Skeletal muscle cell (primary cell): ENCODE measurements around the gene HUS1.
"Not testable (repeated sequence)": the region's sequence is repeated elsewhere in the genome, so short reads cannot be mapped to it uniquely, and the experiment has no call there.

Source experiments
- DNase-seq: peaks from one replicate; pipeline ENCODE4 v3.0.0-alpha.2; 2010; ENCODE audit warnings: low read depth
- H3K4me3 ChIP-seq: 2 replicates; pipeline ENCODE4 v1.5.1; 2011; ENCODE audit warnings: low read depth, mild to moderate bottlenecking, control low read depth, low read length, moderate library complexity

HUS1 gene

DNA sequence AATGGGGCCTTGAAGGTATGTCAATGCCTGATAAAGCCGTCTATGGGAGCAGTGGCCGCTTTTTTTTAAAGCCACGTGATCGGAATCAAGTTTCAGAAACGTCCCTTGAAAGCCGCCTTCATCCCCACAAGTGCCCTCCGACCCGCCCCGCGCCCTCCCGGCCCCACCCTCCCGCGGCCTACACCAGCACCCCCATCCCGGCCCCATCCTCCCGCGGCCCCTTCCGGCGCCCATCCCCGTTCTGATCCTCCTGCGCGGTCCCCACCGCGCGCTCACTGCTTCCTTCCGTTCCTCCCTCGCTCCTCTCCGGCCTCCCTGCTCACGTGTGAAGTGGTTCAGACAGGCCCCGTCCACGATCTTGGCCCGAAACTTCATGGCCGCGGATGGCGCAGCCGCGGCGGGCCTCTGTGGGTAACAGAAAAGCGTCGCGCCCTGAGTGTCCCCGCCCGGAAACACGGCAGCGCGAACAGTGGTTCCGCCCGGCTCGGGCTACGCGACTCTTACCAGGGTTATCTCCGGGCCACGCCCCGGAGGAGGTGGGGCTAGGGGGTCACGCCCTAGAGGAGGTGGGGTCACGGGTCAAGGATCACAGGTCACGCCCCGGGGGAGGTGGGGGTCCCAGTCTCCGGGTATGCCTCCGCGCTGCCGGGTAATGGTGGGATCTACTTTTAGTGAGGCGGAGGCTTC lies at the start of gene HUS1:
Gene HUS1 (minus strand): TSS at position 471 of the 687 bp plus-strand sequence. CDS start 96 bp downstream, at position 375.
- DNase-seq = peak; percentile 43
- peak within 1 kb of the TSS; percentile 61 for H3K4me3 ChIP-seq

DNA sequence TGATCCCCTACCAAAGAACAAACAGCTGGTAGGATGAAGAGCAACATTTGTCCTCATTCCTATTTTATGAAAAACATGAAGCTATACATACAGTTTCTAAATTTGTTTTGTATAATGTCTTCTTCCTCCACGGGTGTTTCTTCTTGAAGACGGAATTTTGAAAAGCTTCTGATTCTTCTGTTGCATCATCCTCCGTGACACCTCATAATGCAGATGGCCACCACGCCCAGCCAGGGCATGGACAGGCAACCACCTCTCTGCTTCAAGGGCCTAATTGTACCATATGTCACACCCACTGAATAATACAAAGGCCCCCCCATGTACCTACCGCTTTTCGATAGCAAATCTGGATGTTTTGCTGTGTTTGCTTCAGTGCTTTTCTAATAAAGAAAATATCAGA lies 49.5 kb upstream of the HUS1 start, which contains the start of gene SUN3:
Gene SUN3 (minus strand): TSS at position 170 of the 400 bp plus-strand sequence. CDS start 169 bp downstream, at position 1.
- DNase-seq = no peak
- no peak within 1 kb of the TSS for H3K4me3 ChIP-seq

DNA sequence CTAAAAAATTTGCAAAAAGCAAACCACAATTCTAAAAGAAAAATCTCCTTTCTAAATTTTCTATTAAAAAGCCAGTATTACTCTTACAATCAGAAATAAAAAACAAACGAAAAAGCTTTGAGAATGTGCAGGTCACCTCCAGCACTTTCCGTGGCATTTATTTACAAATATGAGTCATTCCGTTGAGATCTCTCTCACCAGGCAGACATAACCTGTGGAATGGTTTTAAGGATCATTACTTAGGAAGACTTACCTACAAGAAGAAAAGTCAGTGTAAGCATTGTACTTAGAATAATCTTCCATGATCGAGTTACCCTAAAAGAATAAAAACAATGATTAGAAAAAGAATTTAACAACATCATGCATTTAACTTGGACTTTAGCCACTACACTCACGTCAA lies 46.2 kb upstream of the HUS1 start:
- no peak for DNase-seq
- H3K4me3 ChIP-seq = no peak overlapping the region

GRCh38 chr7:48017674-48018073 lies 38.3 kb upstream of the HUS1 start:
- H3K4me3 ChIP-seq = no peak overlapping the region
- DNase-seq = no peak

DNA sequence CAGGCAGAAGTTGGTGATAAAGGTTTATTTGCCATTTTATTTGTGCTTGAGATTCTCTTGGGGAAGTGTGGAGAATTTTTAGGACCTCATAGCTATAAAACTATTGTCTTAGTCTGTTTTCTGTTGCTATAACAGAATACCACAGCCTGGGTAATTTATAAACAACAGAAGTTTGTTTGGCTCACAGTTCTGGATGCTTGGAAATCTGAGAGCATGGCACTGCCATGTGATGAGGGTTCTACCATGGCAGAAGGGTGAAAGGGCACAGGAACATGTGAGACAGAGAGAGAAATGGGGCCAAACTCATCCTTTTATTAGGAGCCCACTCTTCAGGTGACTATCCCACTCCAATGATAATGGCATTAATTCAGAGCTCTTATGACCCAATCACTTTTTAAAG lies 37.2 kb upstream of the HUS1 start:
- DNase-seq = no peak
- H3K4me3 ChIP-seq = no peak overlapping the region

GRCh38 chr7:48011951-48012350 lies 32.5 kb upstream of the HUS1 start:
- no peak overlapping the region for H3K4me3 ChIP-seq

DNA sequence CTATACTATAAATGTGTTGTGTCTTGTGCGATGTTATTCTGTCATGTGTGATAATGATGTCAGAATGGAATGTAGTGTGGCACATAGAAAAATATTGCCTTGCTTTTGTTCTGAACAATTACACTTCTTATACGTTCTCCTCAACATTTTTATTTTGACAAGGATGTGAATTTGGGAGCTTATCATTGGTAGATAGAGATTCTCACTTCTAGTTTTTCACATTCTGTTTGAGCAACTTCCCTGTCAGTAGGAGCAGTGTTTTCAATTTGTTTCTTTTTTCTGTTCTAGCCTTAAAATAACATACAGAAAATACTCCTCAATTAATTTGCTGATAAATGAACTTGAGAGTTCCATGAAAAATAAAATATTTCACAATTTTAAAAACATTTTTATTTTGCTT lies 31.9 kb upstream of the HUS1 start:
- DNase-seq = no peak
- H3K4me3 ChIP-seq = no peak overlapping the region

More at GRCh38 chr7:48011951-48012350, 32.5 kb upstream of the HUS1 start:
- DNase-seq = no peak

- no peak for DNase-seq
- no peak overlapping the region for H3K4me3 ChIP-seq
These were observed 30.5 kb upstream of the HUS1 start for GRCh38 chr7:48009954-48010353.

GRCh38 chr7:48009257-48009656 lies 29.8 kb upstream of the HUS1 start:
- DNase-seq = no peak
- H3K4me3 ChIP-seq = no peak overlapping the region

- no peak overlapping the region for H3K4me3 ChIP-seq
- no peak for DNase-seq
These were observed 27.5 kb upstream of the HUS1 start for GRCh38 chr7:48006866-48007265.

GRCh38 chr7:48004638-48005037 lies 25.2 kb upstream of the HUS1 start:
- no peak overlapping the region for H3K4me3 ChIP-seq
- no peak for DNase-seq

DNA sequence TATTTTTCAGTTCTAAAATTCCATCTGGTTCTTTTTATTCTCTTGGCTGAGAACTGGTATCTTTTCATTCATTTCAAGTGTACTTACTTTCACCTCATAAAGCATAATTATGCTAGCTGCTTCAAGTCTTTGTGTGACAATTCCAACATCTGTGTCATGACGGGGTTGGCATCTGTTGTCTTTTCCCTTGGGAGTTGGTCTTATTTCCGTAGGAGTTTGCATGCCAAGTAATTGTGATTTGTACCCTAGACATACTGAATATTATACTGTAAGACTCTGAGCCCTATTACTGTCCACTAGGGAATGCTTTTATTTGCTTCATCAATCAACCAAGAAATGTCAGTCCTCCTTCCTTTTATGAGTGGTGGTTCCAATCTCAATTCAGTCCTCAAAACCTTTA lies 24.6 kb upstream of the HUS1 start:
- DNase-seq = no peak

GRCh38 chr7:48000164-48000563 lies 20.7 kb upstream of the HUS1 start:
- DNase-seq, H3K4me3 ChIP-seq: not testable (repeated sequence)

More for the DNA sequence above, 24.6 kb upstream of the HUS1 start:
- H3K4me3 ChIP-seq = no peak overlapping the region

DNA sequence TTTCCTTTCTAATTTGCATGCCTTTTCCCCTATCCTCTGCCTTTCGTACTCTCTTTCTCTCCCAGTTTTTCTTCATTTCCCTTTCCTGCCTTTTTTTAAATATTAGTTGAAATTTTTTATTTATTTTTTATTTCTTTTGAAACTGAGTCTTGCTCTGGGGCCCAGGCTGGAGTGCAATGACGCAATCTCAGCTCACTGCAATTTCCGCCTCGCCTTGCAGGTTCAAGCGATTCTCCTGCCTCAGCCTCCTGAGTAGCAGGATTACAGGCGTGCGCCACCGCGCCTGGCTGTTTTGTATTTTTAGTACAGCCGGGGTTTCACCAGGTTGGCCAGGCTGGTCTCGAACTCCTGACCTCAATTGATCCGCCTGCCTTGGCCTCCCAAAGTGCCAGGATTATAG lies 20.0 kb upstream of the HUS1 start:
- DNase-seq = no peak
- no peak overlapping the region for H3K4me3 ChIP-seq

- no peak for DNase-seq
- H3K4me3 ChIP-seq = no peak overlapping the region
These were observed 13.0 kb upstream of the HUS1 start for GRCh38 chr7:47992446-47992845.

DNA sequence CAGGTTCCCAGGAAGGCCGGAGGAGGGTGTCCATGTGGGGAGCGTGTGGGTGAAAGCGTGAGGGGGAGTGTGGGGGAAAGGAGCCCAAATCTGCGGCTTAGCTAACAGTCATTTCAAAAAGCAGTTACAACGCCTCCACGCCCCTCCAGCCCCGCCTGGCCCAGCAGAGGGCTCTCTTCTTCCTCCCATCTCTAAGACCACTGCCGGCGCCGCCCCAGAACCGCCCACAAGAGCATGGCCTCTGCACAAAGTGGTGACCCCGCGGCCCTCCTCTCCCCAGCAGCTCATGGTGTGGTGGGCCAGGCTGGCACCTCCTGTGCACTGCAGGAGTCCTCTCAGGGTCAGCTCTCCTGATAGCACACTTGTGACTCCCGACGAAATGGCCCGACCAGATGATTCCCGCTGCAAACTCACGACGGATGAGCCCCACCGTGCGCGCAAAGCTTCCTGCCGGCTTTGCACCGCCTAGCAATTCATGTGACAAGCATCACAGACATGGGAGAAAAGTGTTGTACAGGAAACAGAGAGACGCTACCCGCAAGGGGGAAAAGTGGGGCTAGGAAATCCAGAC lies 12.4 kb upstream of the HUS1 start:
- no peak for DNase-seq
- H3K4me3 ChIP-seq = peak overlapping the region; percentile 51

- H3K4me3 ChIP-seq = peak overlapping the region; percentile 51
- DNase-seq = no peak
These were observed 11.9 kb upstream of the HUS1 start for GRCh38 chr7:47991270-47991669.

DNA sequence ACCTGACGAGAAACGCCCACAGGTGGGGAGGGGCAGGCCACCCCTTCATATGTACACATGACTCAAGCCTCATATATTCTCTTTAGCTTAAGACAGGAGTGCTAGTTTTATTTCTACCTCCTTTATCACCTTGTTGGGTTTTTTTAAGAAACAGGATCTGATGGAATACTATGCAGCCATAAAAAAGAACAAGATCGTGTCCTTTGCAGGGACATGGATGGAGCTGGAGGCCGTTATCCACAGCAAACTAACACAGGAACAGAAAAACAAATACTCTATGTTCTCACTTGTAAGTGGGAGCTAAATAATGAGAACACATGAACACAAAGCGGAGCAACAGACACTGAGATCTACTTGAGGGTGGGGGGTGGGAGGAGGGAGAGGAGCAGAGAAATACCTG lies 11.2 kb upstream of the HUS1 start:
- no peak for DNase-seq
- no peak overlapping the region for H3K4me3 ChIP-seq

GRCh38 chr7:47989607-47990400 lies 10.4 kb upstream of the HUS1 start:
- DNase-seq, H3K4me3 ChIP-seq: not testable (repeated sequence)
